HG02885 (cell line): ENCODE results near the gene EPAS1.
A peak's percentile ranks its signal among the peaks of the same experiment; 100 is the strongest.

ENCODE experiments used
- ATAC-seq: cut with Tn5 transposase; IDR thresholded peaks from one replicate; pipeline ENCODE4 v1.9.1; 2021; ENCODE audit warnings: mild to moderate bottlenecking; ENCODE audit not compliant: unreplicated experiment, poor library complexity

EPAS1 gene

DNA sequence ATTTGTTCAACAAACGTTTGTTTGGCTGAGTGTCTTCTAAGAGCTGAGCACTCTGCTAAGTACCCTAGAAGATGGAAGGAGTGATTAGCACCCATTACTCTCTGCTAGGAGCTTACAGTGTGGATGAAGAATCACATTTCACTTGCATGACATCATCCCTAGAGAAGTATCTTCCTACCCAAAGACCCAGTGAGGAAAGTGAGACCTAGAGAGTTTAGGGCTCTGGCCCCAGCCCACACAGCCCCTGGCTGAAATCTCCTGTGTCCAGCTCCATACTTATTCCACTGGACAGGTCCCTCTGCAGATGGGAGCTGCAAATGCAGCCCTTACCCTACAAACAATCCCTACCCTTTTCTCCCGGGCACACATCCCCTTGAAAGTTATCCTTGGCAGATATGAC lies 26.8 kb upstream of the EPAS1 start:
- ATAC-seq: no peak

DNA sequence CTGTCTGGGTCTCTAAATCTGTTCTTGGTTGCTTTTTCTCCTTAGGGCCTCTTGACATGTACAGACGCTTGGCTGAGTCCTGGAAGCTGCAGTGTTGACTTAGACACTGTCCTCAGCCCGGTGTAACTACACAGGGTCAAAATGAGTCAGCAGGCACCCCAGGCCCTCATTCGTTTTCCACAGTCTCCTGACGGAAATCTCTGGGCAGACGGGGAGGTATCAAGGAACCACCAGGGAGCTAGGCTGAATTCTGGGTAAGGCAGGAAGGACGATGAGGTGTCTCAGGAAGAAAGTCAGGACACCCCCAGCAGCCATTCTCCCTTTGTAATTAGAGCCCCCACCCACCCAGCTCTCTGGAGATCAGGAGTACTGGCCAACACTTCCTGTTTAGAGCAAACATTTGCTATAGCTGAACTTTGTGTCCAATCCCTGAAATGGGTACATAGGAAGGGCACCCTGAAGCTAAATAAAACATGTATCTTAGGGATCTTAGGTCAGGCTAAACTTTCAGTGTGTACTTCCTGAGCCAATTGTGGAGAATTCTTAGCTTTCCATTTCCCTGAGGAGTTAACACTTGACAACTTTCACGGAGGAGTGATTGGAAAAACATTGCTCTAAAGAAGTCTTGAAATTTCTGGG lies 23.9 kb upstream of the EPAS1 start:
- ATAC-seq: no peak

DNA sequence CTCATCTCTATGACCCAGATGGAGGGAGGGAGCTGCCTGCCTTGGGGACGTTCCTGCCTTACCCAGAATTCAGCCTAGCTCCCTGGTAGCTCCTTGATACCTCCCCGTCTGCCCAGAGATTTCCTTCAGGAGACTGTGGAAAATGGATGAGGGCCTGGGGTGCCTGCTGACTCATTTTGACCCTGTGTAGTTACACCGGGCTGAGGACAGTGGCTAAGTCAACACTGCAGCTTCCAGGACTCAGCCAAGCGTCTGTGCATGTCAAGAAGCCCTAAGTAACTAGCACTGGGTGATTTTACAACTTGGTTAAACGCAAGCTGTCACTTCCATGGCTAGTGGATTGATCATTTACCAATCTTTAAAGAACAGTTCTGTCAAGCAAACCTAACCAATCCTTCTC lies 23.3 kb upstream of the EPAS1 start:
- no peak for ATAC-seq

DNA sequence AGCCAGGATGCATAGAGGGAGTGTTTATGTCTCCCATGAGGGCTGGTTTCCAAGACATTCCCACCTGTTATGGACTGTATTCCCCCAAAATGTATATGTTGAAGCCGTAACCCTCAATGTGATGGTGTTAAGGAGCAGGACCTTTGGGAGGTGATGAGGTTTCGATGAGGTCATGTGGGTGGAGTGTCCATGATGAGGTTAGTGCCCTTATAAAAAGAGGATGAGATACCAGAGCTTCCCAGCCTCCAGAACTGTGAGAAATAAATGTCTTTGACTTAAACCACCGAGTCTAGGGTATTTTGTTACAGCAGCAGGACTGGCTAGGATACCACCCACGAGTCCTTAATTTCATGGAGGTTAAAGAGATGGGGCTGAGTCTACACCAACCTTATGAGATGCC lies 22.6 kb upstream of the EPAS1 start:
- no peak for ATAC-seq

DNA sequence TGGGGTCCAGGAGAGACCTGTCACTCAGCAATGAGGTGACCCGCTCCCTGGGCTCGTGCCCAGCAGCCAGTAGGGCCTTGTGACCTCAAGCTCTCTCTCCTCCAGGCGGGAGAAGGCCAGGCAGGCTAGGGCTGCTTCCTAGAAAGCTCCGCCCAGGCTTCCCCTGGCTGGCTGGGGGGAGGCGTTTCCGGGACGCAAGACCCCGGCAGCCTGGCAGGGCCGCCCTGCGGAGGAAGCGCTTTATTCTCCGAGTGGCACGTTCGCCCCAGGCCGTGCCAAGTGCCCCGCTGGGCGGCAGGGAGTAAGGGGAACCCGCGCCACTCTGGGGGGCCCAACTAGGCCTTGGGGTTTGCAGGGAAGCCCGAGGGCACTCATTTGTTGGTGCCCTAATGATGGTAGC lies 21.2 kb upstream of the EPAS1 start:
- no peak for ATAC-seq

DNA sequence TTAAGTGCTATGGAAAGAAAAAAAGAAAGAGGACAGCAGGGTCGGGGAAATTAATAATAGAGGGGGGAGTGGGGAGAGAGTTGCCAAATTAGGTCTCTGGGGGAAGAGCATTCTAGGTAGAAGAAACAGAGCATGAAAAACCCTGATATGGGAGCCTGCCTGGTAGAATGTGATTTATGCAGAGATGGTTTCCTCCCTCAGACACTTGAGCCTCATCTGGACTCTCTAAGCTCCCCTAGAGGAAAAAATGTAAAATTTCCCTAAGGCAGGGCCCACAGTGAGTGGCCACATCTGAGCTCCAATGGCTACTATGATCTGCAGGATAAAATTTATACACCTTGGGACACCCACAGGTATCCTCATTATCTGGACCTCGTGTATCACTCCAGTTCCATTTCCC lies 20.6 kb upstream of the EPAS1 start:
- no peak for ATAC-seq

DNA sequence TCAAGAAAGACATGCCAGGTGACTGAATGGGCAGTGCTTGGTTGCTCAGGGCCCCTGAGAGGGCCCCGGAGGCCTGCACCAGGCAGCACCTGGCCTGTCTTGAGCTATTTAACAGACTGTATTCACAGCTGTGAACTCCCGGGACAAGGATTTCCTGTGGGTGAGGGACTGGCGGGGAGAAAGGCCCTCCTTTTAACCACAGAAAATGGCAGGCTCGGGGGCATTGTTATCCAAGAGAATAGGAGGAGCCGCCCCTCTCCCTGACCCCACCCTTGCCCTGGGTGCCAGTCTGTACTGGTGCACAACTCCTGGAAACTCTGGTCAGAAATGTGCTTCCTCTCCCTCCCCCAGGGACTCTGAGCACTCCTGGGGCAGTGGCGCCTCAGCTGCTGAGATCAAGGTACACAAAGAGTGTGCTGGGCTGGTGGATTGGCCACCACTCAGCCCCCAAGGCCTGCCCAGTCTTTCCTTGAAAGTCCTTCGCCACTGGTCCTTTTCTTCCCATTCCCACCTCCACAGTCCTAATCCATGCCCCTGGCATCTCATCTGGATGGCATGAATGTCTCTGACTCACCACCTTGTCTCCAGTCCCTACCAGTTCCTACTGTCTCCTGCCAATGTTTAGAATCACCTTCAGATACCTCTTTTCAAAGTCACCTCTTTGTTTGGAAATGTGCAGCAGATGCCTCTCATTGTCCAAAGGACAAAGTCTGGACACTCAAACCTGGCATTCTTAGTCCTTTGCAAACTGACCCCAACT lies 19.6 kb upstream of the EPAS1 start:
- no peak for ATAC-seq

DNA sequence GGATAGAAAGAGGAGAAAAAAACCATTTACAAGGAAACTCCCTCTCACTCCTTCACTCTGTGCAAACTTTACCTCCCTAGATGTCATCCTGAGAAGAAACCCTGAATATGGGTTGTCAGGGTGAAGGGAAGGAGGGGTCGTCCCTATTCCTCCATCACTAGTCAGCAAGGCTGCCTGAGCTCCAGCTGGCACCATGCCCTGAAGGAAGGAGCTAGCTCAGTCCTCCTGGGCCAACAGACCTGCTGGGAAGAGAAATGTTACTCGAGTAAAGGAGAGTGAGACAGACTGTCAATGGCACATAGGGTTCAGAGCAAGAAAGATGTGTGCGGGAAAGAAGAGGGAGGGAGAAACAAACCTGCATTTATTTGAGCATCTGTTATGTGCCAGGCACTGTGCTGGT lies 18.3 kb upstream of the EPAS1 start:
- no peak for ATAC-seq

DNA sequence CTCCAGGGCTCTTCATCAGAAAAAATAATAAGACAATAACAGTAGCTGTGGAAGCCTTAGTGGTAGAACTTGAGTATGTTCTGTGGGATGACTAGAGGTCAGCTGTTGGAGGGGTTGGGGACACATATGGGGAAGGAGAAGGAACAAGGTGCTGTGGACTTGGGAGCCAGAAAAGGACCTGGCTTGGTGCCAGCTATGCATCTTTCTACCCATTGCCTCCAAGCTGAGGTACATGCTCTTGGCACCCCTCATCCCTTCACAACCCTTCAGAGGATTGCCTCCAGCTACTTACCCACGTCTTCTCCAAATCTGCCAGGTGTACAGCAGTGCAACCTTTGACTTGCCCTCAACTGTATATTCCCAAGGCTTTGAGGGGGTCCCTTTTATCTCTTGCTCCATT lies 15.3 kb upstream of the EPAS1 start:
- ATAC-seq: no peak

DNA sequence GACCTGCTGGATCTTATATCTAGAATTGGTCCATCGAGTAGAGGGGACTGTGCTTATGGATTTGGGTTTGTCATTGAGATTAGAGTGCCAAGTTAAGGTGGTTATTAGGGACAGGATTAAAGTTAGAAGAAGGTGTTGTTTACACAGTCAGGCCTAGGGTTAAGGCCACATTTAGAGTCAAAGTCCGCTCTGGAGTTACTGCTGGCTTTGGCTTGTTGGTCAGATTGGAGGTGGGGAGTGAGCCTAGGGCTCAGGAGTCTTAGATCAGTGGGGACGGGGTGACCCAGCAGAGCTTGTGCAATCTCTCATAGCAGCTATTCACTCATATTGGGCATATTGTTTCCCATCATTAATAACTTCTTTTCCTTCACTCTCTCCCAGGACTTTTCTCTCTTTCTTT lies 13.5 kb upstream of the EPAS1 start:
- no peak for ATAC-seq

DNA sequence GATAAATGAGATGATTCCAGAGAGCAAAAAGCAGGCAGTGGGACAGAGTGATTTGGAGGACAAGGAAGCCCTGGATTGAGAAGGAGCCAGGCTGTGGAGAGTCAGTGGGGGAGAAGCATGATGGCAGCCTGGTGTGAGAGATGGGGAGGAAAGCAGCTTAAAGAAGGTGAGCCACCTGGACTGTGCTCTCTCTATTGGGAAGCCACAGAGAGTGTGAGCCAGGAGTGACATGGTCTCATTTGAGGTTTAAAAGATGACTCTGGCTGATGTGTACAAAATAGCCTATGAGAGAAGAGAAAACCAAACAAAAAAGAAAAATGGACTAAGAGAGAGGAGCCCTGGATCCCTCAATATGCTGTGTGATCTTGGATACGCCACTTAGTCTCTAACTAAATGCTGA lies 12.9 kb upstream of the EPAS1 start:
- no peak for ATAC-seq

DNA sequence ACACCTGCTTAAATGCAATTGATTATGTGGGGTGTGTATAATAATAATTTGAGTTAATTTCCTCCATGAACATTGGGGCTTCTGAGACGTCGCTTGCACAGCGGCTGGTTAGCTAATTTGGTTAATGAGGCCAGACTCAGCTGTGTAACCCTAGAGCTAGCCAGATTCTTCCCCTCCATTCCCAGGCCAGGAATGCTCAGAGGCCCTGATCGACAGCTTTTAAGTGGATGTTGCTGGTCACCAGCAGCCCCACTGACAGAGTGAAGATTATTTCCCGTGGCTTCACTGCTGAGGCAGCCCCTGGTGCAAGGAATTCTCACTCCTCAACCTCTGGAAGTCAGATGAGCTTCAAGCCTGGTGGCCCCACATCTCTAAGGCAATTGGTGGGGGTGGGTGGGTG lies 12.4 kb upstream of the EPAS1 start:
- no peak for ATAC-seq

DNA sequence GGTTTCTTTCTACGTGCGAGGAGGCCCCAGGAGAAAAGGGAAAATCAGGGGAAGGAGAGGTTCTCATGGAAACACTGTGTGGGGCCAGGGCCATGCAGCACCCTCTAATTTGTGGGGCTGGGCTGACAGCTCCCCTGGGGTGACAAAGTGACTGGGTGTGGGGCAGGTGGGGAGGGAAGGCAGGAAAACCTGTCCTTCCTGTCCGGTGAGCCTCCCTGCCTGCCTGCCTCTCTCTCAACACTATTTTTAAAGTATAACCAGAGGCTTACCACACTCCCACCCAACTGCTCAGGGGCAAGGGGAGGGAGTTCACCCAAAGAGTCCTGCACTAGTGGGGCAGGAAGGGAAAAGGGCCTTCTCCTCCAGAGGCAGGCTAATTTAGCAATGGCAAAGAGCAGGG lies 10.5 kb upstream of the EPAS1 start:
- no peak for ATAC-seq

DNA sequence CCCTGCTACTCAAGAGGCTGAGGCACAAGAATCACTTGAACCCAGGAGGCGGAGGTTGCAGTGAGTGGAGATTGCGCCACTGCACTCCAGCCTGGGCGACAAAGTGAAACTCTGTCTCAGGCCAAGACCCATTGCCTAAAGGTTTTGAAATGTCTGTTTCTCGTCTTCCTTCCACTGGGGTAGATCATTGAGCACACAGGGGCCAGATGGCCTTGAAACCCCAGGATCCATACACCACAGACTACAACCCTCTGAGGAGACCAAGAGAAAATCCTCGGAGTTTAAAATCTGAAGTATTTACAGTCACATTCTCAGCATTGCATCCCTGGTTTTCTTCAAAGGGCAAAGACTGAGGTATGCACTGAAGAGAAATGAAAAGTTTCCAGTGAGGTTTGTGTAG lies 7.1 kb upstream of the EPAS1 start:
- no peak for ATAC-seq

DNA sequence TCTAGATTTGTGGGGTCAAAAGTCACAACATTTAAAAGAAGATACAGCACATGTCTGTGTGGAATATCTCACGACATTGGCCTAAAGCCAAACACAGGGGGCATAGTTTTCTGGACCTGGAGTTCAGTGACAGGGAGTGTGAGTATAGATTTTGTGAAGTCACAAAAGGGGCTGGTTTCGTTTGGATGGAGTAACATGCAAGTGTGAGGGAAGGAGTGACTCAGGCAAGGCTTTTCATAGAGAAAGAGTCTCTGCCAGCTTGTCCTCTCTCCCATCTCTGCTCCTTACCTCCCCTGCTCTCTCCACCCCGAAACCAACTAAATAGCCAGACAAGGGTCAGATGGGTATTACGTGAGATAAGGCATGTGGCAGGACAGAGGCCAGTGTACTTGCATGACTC lies 3.7 kb upstream of the EPAS1 start:
- no peak for ATAC-seq

DNA sequence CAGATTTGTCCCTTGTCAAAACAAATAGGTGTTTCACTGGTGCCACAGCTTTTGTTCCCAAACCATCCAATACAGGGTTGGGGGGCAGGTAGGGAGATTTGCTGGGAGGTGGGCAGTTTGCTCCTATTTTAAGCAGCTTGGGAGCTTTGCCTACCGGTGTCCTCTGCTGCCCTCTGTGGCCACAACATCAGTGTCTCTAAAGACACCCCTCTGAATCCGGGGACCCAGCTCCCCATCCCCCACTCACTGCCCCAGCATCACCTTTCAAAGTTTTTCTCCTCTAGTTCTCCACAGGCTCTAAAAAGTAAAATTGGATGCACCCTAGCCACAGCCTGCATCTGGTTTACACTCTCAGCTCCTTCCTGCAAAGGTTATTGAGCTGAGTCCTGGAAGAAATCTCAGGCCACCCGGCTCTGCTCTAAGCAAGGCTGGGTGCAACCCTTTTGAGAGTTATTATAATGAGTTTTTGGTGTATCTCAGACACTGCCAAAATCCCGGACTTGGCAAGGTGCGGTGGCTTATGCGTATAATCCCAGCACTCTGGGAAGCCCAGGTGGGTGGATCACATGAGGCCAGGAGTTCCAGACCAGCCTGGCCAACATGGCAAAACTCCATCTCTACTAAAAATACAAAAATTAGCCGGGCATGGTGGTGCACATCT lies 2.9 kb upstream of the EPAS1 start:
- ATAC-seq: no peak

DNA sequence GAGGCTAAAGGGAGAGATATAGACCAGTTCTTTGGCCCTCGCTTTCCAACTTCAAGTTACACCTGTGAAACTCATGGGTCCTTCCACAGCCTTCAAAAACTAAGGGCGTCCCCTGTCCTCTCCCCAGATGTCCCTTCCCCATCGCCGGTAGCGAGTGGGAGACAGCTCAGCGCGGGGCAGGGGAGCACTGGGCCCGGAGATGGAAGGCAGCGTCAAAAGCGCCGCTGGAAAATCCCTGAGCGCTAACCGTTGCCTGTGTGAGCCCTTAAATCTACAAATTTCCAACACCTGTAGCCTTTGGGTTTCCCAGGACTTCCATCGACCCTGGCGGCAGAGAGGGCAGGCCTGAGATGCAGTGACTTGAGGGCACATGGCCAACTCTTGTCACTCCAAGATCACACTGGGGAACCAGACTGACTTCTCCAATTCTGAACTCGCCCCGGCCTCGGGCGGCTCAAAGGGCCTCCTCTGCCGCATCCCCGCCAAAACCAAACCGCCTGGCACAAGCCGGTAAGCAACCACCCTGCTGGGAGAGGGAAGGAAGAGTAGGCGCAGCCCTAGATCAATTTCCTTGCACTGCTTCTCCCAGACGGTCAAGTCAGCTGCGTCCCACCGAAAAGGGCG lies 879 bp upstream of the EPAS1 start:
- peak; percentile 17 for ATAC-seq

DNA sequence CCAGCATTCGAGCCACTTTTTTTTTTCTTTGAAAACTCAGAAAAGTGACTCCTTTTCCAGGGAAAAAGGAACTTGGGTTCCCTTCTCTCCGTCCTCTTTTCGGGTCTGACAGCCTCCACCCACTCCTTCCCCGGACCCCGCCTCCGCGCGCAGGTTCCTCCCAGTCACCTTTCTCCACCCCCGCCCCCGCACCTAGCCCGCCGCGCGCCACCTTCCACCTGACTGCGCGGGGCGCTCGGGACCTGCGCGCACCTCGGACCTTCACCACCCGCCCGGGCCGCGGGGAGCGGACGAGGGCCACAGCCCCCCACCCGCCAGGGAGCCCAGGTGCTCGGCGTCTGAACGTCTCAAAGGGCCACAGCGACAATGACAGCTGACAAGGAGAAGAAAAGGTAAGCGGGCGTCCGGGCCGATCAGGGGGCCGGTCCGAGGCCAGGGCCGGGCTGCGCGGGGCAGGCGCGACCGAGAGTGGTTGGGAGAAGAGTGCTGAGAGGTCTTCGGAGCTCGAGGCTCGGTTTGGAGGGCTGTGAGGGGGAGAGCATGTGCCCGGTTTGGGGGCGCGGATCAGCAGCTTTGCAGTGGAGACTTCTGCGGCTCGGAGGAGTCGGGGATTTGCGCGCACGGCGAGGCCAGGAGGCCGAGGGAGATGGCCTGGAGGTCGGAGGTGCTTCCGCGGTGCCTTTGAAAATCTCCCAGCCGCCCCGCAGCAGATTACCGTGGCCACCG lies 502 bp downstream of the EPAS1 start:
- peak; percentile 37 for ATAC-seq

DNA sequence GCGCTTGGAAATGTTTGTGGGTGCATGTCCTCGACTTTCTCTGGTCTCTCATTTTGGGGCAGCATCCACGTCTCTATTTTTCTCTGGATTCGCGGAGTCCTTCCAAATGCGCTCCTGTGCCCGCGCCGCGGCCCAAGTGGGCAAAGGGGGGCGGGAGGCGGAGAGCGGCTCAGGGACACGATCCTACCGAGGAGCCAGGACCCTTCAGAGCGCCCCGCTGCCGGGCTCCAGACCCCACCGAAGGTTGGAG lies 990 bp downstream of the EPAS1 start:
- no peak for ATAC-seq

DNA sequence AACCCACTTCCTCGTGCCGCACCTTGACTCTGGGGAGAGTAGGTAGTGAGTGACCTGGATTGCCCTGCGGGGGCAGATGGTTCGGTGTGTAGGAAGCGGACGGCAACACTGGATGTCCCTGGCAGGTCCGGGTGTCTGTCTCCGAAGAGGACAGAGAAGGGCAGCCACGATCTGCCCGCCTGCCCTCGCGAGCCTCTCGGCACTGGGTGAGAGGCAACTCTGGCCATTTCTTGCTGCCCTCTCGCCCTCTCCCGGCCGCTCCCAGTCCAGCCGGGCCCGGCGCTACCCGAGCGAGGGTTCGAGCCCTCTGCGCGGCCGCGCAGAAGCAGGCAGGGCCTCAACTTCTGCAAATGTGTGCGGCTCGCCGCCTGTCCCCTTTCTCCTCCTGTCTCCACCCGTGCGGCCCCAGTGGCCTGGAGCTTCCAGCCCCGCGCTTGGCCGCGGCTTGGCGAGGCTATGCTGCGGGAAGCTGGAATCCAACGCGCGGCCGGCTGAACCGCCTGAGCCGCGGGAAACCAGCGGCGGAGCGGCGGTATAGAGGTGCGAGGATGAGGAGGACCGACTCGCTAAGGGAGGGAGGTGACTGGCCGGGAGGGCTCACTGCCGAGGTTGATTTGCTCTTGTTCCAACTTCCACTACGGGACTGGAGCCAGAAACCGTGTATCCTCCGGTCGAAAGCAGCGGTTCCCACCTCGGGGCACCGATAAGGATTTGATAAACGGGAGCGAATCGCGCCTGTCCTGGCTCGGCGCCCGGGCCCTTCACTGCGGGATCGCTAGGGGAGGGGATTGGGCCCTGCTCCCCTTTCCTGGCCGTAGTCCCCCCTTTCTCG lies 1.5 kb downstream of the EPAS1 start:
- no peak for ATAC-seq
